GM10266 (cell line): ENCODE data around the gene OR5AR1.
"Not testable (repeated sequence)": the region's sequence is repeated elsewhere in the genome, so short reads cannot be mapped to it uniquely, and the experiment has no call there.

ENCODE experiments used
- DNase-seq: peaks from one replicate; pipeline ENCODE4 v3.0.0; 2012; ENCODE audit errors: extremely low spot score
- CTCF ChIP-seq: IDR thresholded peaks from 2 replicates; pipeline ENCODE4 v1.5.1; 2012; ENCODE audit warnings: mild to moderate bottlenecking, low read depth; ENCODE audit not compliant: control insufficient read depth, insufficient read depth; ENCODE audit errors: missing control alignments

Gene OR5AR1

GRCh38 chr11:56659755-56660154, 3.7 kb upstream of the OR5AR1 start:
- no peak for TF ChIP-seq CTCF
- no peak for DNase-seq

GRCh38 chr11:56670984-56671383, 7.5 kb downstream of the OR5AR1 start:
- no peak for DNase-seq

GRCh38 chr11:56688554-56689100, 25.1 kb downstream of the OR5AR1 start:
- no peak for TF ChIP-seq CTCF
- DNase-seq = no peak

More at GRCh38 chr11:56670984-56671383, 7.5 kb downstream of the OR5AR1 start:
- no peak for TF ChIP-seq CTCF

- DNase-seq = not testable (repeated sequence)
Observed at GRCh38 chr11:56691179-56691578, 27.7 kb downstream of the OR5AR1 start.

- no peak for TF ChIP-seq CTCF
- DNase-seq = no peak
Observed at GRCh38 chr11:56693428-56693827, 29.9 kb downstream of the OR5AR1 start.

- TF ChIP-seq CTCF = no peak
- DNase-seq = no peak
Observed at GRCh38 chr11:56698795-56699194, 35.3 kb downstream of the OR5AR1 start, which contains the start of gene OR9G1. Gene OR9G1 (plus strand): TSS chr11:56699095. CDS start chr11:56700388, 1,293 bp downstream.

- DNase-seq = no peak
- no peak for TF ChIP-seq CTCF
Observed at GRCh38 chr11:56700242-56700913, 36.9 kb downstream of the OR5AR1 start.
